Endothelial cell of hepatic sinusoid (primary cell): ENCODE measurements around the gene GORAB.

Experiments
- in situ Hi-C: cut with HindIII; loops from 2 replicates; pipeline ENCODE4 v1.10.0; 2017; ENCODE audit warnings: low sequenced_read_pairs

Gene GORAB

GRCh38 chr1:170587253-170587593 lies 55.3 kb downstream of the GORAB start:
- in situ Hi-C loops = no loop called here

GRCh38 chr1:170590921-170591705 lies 59.1 kb downstream of the GORAB start:
- in situ Hi-C loops = no loop called here

GRCh38 chr1:170592591-170593111 lies 60.7 kb downstream of the GORAB start:
- in situ Hi-C loops = no loop called here

- in situ Hi-C loops = no loop called here
These were observed 61.4 kb downstream of the GORAB start for GRCh38 chr1:170593173-170594011.

GRCh38 chr1:170594066-170594626 lies 62.2 kb downstream of the GORAB start:
- in situ Hi-C loops = no loop called here

- in situ Hi-C loops = loop anchor here (5.0 kb wide), 1 partner anchor 59 kb away; no protein-coding TSS in a partner anchor
These were observed 64.7 kb downstream of the GORAB start for GRCh38 chr1:170596701-170597100.

- in situ Hi-C loops = loop anchor here (5.0 kb wide), 1 partner anchor 61 kb away; no protein-coding TSS in a partner anchor
These were observed 66.7 kb downstream of the GORAB start for GRCh38 chr1:170598618-170599017.

- in situ Hi-C loops = loop anchor here (5.0 kb wide), 1 partner anchor 62 kb away; no protein-coding TSS in a partner anchor
These were observed 67.1 kb downstream of the GORAB start for GRCh38 chr1:170599033-170599432.

GRCh38 chr1:170601866-170602265 lies 69.9 kb downstream of the GORAB start:
- in situ Hi-C loops = no loop called here
